WTC11 (cell line): ENCODE results near the gene LMCD1.

Experiments used
- CBFB ChIP-seq: sonication (generic); formaldehyde crosslinking; IDR thresholded peaks from 2 replicates; pipeline ENCODE4 v1.8.1; 2022; ENCODE audit warnings: mild to moderate bottlenecking, low read depth, missing genetic modification reagents
- CTCF ChIP-seq: fragments of 200-600 bp; IDR thresholded peaks from 2 replicates; pipeline ENCODE4 v1.8.0; 2022; ENCODE audit warnings: antibody characterized with exemption
- ETV6 ChIP-seq: sonication (generic); formaldehyde crosslinking; IDR thresholded peaks from 2 replicates; pipeline ENCODE4 v1.8.1; 2022; ENCODE audit warnings: mild to moderate bottlenecking, missing genetic modification reagents
- JUN ChIP-seq: sonication (generic); formaldehyde crosslinking; IDR thresholded peaks from 2 replicates; pipeline ENCODE4 v1.8.0; 2023; ENCODE audit warnings: mild to moderate bottlenecking, missing genetic modification reagents
- ZNF138 ChIP-seq: sonication (generic); formaldehyde crosslinking; conservative IDR thresholded peaks from 2 replicates; pipeline ENCODE4 v1.8.1; 2022; ENCODE audit warnings: mild to moderate bottlenecking, moderate library complexity, missing genetic modification reagents
- ZNF396 ChIP-seq: fragments of 250-450 bp; sonication (Bioruptor Pico); IDR thresholded peaks from 2 replicates; pipeline ENCODE4 v1.8.0; 2021; ENCODE audit warnings: mild to moderate bottlenecking, moderate library complexity, borderline replicate concordance

- TF ChIP-seq ZNF396 (CRISPR knock-in tag) (no peak), ZNF138 (CRISPR knock-in tag) (no peak), CTCF (no peak), CBFB (CRISPR knock-in tag) (no peak), ETV6 (CRISPR knock-in tag) (no peak), JUN (CRISPR knock-in tag) (no peak)
These were observed 27.6 kb upstream of the LMCD1 start for GRCh38 chr3:8473990-8474389.
